ENCODE data around the gene RAB36.

DNA sequence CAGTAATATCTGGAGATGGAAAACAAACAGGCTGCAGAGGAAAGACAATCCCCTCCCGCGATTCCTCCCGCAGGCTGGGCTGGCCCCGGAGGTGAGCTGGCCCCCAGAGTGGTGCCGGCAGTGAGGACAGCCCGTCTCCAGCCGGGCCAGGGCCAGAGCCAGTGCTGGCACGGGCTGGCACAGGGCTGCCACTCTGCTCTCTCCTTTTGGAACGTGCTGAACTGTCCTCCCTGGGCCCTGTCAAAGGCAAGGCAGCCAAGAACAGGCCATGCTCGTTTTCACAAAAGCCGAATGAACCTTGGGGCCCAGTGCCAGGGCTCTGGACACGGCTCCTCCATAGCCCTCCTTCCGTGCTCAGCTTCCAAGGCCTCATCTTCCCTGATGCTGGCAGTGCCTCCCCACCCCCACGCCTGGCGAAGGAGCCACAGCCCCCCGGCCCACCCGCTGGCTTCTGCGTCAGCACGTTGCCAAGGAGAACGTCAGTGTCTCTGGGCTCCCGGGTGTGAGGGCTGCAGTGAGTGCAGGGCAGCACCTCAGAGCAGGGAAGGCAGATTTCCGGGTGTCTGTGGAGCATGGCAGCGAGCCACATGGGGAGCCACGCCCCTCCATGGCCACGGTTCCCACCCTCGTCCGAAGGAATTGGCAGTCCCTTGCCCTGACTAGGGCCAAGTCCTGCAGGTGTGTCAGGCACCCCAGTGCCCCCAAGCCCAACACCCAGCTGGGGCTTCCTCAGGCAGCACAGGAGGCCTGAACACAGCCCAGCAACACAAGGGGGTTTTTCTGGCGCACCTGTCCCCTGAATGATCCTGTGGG, 46.4 kb upstream of the RAB36 start:
- TF ChIP-seq NFIC (IDR thresholded peaks at IDR 0.05; ENCODE audit: borderline replicate concordance) (no peak), TAF1 (IDR thresholded peaks at IDR 0.05; ENCODE audit: borderline replicate concordance, low read depth, low read length) (no peak), TCF12 (IDR thresholded peaks at IDR 0.05) (no peak), MXI1 (IDR thresholded peaks at IDR 0.05; ENCODE audit: low read depth, low read length) (no peak)
- TF ChIP-seq, protein P1, sequence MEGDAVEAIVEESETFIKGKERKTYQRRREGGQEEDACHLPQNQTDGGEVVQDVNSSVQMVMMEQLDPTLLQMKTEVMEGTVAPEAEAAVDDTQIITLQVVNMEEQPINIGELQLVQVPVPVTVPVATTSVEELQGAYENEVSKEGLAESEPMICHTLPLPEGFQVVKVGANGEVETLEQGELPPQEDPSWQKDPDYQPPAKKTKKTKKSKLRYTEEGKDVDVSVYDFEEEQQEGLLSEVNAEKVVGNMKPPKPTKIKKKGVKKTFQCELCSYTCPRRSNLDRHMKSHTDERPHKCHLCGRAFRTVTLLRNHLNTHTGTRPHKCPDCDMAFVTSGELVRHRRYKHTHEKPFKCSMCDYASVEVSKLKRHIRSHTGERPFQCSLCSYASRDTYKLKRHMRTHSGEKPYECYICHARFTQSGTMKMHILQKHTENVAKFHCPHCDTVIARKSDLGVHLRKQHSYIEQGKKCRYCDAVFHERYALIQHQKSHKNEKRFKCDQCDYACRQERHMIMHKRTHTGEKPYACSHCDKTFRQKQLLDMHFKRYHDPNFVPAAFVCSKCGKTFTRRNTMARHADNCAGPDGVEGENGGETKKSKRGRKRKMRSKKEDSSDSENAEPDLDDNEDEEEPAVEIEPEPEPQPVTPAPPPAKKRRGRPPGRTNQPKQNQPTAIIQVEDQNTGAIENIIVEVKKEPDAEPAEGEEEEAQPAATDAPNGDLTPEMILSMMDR (IDR thresholded peaks at IDR 0.05) = no peak
- TF ChIP-seq, protein P2, sequence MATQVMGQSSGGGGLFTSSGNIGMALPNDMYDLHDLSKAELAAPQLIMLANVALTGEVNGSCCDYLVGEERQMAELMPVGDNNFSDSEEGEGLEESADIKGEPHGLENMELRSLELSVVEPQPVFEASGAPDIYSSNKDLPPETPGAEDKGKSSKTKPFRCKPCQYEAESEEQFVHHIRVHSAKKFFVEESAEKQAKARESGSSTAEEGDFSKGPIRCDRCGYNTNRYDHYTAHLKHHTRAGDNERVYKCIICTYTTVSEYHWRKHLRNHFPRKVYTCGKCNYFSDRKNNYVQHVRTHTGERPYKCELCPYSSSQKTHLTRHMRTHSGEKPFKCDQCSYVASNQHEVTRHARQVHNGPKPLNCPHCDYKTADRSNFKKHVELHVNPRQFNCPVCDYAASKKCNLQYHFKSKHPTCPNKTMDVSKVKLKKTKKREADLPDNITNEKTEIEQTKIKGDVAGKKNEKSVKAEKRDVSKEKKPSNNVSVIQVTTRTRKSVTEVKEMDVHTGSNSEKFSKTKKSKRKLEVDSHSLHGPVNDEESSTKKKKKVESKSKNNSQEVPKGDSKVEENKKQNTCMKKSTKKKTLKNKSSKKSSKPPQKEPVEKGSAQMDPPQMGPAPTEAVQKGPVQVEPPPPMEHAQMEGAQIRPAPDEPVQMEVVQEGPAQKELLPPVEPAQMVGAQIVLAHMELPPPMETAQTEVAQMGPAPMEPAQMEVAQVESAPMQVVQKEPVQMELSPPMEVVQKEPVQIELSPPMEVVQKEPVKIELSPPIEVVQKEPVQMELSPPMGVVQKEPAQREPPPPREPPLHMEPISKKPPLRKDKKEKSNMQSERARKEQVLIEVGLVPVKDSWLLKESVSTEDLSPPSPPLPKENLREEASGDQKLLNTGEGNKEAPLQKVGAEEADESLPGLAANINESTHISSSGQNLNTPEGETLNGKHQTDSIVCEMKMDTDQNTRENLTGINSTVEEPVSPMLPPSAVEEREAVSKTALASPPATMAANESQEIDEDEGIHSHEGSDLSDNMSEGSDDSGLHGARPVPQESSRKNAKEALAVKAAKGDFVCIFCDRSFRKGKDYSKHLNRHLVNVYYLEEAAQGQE (IDR thresholded peaks at IDR 0.05; ENCODE audit: low read depth, low read length) = no peak
- TF ChIP-seq, protein P3, sequence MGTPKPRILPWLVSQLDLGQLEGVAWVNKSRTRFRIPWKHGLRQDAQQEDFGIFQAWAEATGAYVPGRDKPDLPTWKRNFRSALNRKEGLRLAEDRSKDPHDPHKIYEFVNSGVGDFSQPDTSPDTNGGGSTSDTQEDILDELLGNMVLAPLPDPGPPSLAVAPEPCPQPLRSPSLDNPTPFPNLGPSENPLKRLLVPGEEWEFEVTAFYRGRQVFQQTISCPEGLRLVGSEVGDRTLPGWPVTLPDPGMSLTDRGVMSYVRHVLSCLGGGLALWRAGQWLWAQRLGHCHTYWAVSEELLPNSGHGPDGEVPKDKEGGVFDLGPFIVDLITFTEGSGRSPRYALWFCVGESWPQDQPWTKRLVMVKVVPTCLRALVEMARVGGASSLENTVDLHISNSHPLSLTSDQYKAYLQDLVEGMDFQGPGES (IDR thresholded peaks at IDR 0.05; ENCODE audit: low read depth, low read length) = no peak
- TF ChIP-seq, protein P4, sequence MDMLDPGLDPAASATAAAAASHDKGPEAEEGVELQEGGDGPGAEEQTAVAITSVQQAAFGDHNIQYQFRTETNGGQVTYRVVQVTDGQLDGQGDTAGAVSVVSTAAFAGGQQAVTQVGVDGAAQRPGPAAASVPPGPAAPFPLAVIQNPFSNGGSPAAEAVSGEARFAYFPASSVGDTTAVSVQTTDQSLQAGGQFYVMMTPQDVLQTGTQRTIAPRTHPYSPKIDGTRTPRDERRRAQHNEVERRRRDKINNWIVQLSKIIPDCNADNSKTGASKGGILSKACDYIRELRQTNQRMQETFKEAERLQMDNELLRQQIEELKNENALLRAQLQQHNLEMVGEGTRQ (IDR thresholded peaks at IDR 0.05; ENCODE audit: borderline replicate concordance, low read depth, low read length) = no peak

Measured in SK-N-SH (cell line).